ENCODE data around the gene KDM4B.
"Not testable (repeated sequence)": the region's sequence is repeated elsewhere in the genome, so short reads cannot be mapped to it uniquely, and the experiment has no call there.

The KDM4B gene

DNA sequence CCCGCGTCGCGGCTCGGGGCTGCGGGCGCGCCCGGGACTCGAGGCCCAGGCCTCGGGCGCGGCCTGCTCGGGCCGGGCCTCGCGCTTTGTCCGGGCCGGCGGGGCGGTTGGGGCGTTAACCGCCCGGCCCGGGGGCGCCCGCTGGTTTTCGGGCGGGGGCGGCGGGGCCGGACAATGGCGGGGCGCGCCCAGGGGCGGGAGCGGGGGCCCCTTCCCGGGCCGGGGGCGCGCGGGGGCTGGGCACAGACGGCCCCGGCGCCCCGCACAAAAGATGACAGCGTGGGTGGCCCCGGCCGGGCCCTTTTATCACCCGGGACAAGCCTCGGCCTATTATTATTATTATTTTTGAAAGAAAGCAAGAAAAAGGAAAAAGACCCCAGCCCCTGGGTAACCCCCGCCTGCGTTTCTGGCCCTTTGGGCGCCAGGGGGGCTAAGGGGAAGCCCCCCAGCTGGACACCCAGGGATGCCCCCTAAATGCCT lies 419 bp downstream of the KDM4B start:
- DNase-seq, result no peak

DNA sequence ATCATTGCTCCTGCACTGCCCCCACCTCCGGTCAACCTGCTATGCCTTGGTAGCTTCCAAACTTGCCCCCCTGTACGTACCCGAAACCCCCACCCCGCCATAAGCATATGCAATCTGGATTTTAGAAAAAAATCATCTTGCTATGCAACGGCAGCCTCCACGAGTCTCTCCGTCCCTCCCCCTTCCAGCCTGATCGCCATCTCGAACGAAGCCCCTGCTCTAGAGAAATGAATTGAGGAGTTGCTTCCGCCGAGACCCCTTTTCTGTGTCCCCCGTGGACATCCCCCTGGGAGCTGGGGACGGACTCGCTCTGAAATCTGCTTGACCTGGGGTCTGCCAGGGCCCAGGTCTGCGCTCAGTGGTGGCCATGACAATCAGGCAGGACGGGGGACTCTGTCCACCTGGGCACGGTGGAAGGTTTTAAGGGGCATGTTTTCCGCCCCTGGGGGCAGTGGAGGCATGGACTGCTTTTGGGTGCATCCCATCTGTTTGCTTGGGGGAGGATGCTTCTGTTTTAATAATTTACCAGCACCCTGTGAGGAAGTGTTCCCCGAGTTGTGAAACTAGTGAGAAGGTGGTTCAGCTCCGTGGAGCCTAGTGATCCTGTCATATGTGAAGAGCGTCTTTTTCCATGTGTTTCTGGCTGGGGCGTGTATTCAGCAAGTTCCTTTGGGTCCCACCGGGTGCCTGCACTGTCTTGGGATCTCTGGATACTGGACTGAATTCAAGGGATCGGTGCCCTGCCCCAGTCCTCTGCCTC lies 1.0 kb downstream of the KDM4B start:
- DNase-seq, result peak; percentile 45 to 57

DNA sequence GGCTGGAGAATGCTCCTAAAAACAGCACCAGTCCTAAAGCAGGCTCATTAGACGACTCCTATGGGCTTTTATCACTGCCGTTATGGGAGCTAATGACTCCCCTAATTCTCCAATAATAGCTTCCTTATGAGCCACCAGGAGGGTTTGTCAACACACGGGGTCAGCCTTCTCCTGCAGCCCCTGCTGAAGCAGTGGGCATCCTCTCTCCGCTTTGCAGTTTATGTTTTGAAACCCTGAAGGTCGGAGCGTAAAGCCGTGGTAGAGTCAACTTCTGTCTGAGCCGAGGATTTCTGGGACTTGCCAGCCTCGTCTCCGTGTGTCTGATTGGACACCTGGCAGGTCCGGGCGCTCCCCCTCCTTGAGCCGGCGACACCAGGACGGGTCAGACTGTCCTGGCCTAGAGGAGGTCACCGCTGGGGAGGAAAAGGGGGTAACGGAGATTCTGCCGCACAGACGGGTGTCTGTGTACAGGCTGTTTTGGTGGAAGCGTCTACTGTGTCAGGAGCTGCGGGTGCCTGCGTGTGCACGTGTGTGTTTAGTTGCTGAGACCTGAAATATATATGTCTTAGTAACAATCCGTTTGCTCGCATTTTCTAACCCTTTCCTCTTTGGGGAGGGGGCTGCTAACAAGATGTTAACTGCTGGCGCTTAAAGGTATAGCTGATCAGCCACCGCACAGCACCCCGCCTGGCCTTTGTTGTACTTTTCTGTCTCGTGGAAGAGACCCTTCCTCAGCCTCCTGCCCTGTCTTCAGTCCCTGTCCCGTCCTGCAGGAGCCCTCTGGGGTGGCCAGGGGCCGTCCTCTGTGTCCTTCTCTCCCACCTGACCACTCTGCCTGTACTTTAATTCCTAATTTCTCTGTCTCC lies 1.9 kb downstream of the KDM4B start:
- peak; percentile 16 to 20 for DNase-seq

DNA sequence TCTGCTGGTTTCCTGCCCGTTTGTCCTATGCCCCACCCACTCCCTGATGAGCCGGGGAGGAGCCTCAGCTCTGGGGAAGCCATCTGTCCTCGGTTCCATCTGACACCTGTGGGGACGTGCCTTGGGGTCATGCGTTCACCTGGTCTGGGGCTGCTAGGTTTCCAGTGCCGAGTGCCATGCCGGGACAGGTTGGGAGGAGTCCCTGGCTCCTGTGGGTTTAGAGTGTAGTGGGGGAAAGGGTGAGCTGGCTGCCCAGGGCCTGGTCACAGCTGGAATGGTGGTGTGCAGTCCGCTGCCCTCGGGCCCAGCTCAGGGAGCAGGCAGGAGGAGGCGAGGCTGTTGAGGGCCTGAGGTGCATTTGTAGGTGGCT lies 2.5 kb downstream of the KDM4B start:
- peak; percentile 15 to 23 for DNase-seq

DNA sequence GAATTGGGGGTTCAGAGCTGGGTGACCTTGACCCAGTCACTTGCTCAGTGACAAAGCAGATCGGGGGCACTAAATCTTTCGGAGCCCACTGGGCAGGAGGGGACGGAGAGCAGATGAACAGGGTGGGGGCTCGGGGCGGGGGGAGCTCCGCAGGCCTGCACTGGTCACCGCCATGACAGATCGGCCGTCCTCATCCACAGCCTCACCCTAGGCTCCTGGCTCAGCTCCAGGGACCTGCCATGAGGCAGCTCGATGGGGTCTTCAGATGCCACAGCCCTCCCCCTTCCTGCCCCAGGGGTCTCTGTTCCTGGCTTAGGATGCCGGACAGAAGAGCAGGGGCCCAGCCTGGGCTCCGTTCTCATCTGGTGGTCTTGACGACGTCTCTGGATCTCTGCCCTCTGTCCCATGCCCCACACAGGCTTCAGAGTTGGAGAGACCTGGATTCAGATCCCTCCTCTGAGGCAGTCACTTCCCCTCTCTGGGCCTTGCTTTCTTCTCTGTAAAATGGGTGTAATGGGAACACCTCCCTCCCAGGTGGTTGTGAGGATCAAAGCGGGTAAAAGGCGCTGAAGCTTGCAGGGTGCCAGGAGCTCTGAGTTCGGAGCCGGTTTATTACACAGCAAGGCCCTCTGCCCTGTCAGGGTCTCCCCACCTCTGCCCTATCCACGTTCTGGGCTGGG lies 3.0 kb downstream of the KDM4B start:
- DNase-seq, result no peak

DNA sequence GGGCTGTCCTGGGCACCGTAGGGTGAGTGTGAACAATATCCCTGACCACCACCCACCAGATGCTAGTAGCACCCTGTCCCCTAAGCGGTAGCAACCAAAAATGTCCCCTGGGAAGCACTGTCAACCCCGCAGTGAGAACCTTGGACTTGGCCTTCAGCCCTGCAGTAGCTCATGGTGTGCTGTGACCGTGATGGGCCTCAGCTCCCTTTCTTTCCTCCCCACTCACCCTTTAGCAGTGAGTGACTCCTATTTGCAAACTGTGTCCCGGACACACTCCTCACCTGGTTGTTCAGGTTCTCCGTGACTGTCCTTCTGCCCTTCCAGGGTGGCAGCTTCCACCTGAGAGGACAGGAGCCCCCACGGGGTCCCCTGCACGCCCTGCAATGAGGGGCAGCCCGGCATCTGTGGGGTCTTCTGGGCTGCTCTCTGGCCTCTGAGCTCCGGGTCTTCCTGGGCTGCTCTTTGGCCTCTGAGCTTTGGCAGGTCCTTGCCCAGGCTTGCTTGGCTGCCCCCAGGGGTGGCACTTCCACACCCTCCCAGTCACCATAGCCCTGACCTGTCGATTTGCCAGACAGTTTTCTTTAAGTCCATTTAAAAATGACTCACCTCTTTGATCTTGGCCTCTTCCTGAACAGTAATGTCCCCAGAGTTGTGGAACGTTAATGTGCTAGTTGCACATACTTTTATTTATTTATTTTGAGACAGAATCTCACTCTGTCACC lies 3.8 kb downstream of the KDM4B start:
- DNase-seq, result no peak

DNA sequence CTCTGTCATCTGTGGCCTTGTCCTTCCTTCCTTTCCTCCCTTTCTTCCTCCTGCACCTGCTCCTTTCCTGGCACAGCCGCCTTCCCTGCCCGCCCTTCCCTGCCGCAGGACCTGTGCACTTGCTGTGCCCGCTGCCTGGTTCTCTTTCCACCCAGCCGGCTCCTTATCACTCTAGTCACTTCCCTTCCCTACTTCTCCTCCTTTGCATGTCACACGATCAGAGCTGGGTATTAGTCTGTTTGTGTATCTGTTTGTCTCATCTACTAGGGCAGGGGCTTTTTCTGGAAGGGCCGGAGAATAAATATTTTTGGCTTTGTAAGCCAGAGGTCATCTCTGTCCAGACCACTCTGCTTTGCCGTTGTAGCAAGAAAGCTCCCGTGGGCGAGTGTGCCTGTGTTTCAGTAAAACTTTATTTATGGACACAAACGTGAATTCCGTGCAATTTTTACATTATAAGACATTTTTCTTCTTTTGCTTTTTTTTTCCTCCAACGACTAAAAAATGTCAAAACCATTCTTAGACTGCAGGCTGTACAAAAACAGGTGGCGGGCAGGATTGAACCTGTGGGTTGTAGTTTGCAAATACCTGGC lies 6.1 kb downstream of the KDM4B start:
- DNase-seq, result no peak

DNA sequence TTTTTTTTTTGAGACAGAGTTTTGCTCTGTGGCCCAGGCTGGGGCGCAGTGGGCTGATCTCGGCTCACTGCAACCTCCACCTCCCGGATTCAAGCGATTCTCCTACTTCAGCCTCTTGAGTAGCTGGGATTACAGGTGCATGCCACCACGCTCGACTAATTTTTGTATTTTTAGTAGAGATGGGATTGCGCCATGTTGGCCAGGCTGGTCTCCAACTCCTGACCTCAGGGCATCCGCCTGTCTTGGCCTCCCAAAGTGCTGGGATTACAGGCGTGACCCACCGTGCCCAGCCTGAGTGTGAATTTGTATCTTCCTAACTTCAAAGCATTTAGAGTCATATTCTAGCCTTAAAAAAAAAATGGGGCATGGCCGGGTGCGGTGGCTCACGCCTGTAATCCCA lies 6.7 kb downstream of the KDM4B start:
- DNase-seq, result not testable (repeated sequence)

DNA sequence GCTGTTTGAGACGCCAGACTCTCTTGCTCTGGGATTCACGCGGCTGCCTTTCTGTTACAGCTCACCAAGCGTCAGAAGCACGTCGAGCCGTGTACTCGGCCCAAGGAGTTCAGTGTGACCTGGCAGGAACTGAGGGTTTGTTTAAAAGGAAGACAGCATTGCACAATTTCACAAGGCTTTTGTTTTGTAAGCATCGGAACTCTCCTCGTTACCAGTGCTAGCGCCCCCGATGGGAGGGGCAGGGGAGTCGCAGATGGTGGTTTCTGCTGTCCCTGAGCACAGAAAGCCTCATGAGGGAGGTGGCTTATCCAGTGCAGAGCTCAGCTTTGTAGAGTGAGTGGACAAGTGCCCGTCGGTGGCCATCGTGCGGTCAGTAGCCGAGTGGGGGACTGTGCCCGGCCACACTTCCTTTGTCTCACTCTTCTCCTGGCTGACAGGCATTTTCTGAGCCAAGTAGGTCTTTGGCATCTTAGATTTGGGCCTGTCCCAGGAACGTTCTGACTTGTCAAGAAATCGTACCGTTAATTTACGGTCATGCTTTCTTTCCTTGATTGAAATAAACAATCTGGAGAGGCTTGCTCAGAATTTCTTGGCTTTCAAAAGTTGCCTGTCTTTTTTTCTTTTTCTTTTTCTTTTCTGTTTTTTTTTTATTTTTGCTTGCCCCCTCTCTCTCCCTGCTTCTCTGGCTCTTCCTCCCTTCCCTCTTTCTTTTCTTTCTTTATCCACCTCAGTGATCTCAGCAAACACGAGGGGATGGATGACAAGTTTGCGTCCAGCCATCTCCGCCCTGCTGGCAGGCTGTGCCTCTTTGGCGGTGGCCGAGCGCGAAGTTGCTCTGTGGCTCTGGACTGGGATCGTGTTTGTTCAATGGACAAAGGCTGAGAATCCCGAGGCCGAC lies 7.7 kb downstream of the KDM4B start:
- peak; percentile 99 for DNase-seq

DNA sequence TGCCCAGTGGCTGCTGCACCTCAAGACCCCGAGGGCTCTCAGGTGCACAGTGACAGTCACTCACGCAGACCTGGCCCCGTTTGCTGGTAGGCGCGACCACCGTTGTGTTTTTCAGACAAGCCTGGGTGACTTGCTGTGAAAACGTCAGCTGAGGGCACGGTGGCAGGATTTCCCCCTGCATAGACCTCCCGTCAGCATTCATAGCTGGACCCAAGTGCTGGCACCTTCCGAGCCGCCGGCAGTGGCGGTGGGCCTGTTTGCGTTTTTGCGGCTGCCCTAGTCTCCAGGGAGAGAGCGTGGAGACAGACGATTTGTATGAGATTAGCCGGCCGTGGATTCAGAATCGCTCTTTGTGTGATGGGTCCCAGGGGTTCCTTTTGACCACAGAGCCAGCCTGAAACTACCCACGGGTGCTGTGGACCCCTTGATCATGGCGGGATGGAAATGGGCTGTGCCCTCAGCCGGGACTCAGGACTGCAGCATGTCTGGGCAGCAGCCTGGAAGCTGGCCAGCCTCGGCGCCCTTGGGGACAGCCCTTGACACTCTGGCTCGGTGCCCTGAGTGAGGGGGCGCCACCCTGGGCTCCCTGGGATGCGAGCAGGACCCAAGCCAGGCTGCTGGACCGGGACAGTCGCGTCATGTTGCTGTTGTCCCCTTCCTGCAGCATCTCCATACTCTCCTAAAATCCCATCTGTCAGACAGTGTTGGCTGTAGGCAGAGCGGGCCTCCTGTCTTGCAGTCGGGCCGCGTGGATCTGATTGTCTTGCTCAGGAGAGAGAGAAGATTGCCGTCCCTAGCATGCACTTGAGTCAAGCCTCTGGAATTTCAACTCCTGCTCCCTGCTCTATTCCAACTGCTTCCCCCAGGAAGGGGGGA lies 8.6 kb downstream of the KDM4B start:
- no peak for DNase-seq

DNA sequence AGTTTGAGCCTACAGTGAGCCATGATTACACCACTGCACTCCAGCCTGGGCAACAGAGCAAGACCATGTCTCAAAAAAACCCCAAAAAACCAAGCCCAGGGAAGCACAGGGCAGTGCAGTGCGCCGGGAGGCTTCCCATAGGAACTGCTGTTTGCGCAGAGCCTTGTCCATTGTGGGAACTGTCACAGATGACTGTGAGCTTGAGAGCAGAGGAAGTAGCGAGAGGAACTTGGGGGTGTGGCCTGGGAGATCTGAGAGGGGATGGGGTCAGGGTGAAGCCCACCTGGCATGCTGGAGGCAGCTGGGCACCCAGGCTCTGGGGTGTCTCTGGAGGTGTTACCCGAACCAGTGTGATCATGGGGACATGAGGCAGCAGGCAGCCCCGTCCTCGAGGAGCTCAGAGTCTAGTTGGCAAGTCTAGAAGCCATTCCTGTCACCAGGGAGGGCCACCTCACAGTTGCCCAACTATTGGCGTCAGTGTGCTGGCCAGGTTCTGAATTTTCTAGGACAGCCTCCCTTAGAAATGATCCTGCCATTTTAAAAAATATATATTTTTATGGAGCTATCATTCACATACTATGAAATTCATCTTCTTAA lies 10.4 kb downstream of the KDM4B start:
- no peak for DNase-seq

DNA sequence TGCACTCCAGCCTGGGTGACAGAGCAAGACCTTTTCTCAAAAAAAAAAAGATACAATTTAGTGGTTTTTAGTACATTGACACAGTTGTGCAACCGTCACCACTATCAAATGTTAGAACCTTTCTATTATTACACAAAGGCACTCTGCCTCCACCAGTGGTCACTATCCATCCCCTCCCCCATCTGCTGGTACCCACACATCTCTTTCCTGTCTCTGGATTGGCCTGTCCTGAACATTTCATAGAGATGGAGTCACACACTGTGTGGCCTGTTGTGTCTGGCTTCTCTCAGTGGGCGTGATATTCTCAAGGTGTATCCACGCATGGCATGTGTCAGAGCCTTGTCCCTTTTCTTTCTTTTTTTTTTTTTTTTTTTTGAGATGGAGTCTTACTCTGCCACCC lies 11.2 kb downstream of the KDM4B start:
- DNase-seq, result peak; percentile 23 to 38

DNA sequence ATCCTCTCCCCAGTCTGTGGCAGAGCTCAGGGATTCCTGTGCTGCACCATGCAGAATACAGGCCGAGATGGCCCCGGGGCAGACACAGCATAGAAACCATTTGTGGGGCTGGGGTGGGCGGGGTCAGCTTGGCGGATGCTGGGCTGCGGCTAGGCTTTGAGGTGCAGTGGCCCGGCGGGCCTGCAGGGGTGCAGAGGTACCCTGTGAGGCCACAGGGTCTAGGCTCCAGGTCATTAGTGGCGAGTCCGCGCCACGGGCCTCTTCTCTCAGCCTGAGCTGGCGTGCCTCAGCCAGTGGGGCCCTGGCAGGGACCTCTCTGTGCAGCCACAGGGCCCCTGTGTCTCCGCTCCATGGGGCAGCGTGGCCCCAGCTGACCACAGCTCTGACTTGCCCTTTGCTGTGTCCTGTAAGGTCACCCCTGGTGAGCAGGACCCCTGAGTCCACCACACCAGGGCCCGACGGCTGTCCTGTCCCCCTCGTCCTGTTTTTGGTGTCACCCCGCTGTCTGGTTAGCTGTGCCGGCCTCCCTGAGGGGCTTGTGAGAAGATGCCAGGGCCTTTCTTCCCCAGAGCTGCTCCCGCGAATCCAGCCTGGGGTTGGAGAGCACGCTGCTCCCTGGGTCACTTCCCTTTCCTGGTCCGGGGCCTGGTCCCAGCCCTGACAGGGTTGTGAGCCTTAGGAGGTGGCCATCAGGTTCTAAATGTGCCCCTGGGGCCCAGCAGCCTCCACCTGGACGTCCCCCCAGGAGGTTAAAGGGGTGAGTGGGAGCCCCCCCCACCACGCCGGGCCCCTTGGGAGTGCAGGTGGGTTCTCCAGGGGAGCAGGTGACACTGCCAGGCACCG lies 12.1 kb downstream of the KDM4B start:
- no peak for DNase-seq

DNA sequence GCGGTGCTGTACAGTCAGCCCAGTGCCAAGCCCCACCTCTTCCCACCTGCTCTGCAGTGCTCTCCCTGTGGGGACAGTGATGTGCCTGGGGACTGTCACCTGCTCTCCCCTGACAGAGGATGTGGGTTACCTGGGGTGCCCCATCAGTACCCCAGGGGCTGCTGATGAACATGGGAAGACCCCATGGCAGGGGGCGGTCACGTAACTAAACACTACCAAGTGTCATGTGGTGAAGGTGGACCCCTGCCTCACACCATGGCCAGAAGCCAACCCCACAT lies 12.7 kb downstream of the KDM4B start:
- no peak for DNase-seq

DNA sequence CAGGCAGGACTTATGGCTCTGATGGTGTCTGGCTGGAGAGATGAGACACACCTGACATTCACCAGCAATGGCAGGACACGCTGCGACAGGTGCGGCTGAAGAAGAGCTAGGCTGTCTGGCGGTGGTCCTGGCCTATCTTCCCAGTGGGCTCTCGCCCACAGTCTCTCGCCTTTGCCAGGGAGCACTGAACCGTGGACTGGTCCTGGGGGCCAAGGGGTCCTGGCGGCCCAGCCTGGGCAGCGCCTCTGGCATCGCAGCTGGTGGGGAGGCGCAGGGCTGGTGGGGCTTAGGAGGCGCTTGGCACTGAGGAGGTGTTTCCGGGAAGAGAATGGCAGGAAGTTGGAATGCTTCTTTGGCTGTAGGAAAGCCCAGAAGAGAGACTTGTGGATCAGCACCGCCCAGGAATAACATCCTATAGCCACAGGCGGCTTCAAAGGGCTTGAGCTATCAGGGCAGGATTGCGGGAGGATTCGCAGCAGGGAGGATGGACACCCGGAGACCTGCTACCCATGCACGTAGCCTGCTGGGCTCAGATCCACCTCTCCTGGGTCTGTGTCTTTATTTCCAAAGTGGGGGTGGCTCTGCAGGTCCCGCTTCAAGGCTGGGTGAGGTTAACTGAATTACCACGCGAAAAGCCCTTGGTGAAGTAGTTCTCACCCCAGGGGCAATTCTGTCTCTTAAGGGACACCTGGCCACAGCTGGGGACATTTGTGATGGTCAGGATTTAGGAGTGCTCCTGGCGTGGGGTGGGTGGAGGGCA lies 14.6 kb downstream of the KDM4B start:
- no peak for DNase-seq

DNA sequence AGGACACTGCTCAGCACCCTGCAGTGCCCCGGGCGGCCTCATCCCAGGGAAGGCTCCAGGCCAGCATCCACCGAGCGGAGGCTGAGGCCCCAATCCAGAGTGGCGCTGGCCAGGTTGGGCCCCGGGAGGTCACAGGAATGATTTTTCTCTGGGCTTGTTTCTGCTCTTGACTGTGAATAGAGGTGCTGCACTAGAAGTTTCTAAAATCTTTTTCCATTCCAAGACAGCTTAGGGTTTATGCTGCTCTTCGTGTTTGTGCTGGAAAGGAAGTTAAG lies 15.1 kb downstream of the KDM4B start:
- no peak for DNase-seq

DNA sequence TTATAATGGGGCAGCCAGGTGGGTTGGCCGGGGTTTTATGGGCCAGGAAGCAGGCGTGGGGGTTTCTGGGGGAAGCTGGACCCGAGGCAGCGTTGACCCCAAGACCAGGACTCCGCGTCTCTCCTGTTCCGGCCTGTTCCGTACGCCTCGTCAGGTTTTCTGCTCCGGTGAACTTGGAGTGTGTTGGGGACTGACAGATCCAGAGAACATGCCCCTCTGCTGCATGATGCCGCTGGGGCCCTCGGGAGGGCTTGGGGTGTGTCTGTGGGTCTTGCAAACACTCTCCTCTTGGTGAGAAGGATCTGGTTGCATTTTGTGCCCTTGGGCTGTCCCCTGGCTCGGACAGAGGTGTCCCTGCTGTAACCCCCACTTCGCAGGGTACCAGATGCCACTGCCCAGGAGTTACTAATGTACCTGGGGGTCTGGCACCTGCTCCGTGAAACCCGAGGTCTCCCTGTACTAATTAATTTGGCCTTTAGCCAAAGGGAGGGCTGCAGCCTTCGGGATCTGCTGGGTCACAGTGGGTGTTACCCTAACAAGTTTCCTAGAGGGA lies 15.6 kb downstream of the KDM4B start:
- no peak for DNase-seq

DNA sequence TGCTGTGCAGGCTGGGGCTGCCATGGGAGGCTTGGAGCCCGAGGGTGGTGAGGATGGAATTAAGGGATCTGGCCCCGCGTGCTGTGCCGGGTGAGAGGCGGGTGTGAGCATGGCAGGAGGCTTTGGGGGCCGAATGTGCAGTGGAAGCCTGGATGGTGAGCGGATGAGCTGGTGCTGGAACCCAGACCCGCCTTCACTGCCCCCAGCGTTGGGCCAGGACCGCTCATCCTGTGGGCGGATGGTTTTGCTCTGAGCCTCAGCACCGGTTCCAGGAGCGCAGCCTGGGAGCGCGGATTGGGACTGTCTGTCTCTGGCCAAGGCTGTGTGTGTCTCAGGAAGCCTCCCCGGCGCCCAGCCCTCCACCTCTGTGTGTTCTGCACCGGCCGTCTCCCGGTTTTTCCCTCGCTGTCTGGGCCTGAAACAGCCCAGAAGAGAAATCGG lies 16.7 kb downstream of the KDM4B start:
- DNase-seq, result no peak
